Fibroblast of pulmonary artery (primary cell): Measurements from ENCODE around the gene TTC3.
"Not testable (repeated sequence)": the region's sequence is repeated elsewhere in the genome, so short reads cannot be mapped to it uniquely, and the experiment has no call there.

Source experiments
- DNase-seq: peaks from one replicate; pipeline ENCODE4 v3.0.0-alpha.2; 2010; ENCODE audit warnings: low read depth
- H3K4me3 ChIP-seq: replicated peaks from 2 replicates; pipeline ENCODE4 v1.5.1; 2011; ENCODE audit warnings: low read depth, mild to moderate bottlenecking, control low read depth, low read length, moderate library complexity
- CTCF ChIP-seq: IDR thresholded peaks from 2 replicates; pipeline ENCODE4 v1.5.1; 2011; ENCODE audit warnings: mild to moderate bottlenecking, control low read depth, low read length, inconsistent platforms; ENCODE audit errors: missing control alignments

Gene TTC3

GRCh38 chr21:37220433-37220980 lies 147.5 kb downstream of the TTC3 start:
- TF ChIP-seq CTCF, result peak; percentile 22
- peak; percentile 57 for DNase-seq
- peak overlapping the region; percentile 65 for H3K4me3 ChIP-seq

GRCh38 chr21:37220981-37221664 lies 148.1 kb downstream of the TTC3 start:
- peak; percentile 87 for DNase-seq
- TF ChIP-seq CTCF, result peak; percentile 48
- peak overlapping the region; percentile 65 for H3K4me3 ChIP-seq

GRCh38 chr21:37222248-37222647 lies 149.2 kb downstream of the TTC3 start:
- not testable (repeated sequence) for H3K4me3 ChIP-seq, DNase-seq

- TF ChIP-seq CTCF, result no peak
- H3K4me3 ChIP-seq, result no peak overlapping the region
- no peak for DNase-seq
Observed at GRCh38 chr21:37223804-37224345, 150.8 kb downstream of the TTC3 start.

- no peak for DNase-seq
- no peak overlapping the region for H3K4me3 ChIP-seq
- no peak for TF ChIP-seq CTCF
Observed at GRCh38 chr21:37224861-37225839, 152.1 kb downstream of the TTC3 start.

- no peak for DNase-seq
- no peak for TF ChIP-seq CTCF
- no peak overlapping the region for H3K4me3 ChIP-seq
Observed at GRCh38 chr21:37226041-37226920, 153.2 kb downstream of the TTC3 start.
